GM21360 (cell line): ENCODE data around the gene TNKS1BP1.
"Not testable (repeated sequence)": the region's sequence is repeated elsewhere in the genome, so short reads cannot be mapped to it uniquely, and the experiment has no call there.

Source experiments
- ATAC-seq: cut with Tn5 transposase; IDR thresholded peaks from one replicate; pipeline ENCODE4 v1.9.1; 2021; ENCODE audit warnings: mild to moderate bottlenecking, moderate library complexity; ENCODE audit not compliant: unreplicated experiment

TNKS1BP1 gene, protein sequence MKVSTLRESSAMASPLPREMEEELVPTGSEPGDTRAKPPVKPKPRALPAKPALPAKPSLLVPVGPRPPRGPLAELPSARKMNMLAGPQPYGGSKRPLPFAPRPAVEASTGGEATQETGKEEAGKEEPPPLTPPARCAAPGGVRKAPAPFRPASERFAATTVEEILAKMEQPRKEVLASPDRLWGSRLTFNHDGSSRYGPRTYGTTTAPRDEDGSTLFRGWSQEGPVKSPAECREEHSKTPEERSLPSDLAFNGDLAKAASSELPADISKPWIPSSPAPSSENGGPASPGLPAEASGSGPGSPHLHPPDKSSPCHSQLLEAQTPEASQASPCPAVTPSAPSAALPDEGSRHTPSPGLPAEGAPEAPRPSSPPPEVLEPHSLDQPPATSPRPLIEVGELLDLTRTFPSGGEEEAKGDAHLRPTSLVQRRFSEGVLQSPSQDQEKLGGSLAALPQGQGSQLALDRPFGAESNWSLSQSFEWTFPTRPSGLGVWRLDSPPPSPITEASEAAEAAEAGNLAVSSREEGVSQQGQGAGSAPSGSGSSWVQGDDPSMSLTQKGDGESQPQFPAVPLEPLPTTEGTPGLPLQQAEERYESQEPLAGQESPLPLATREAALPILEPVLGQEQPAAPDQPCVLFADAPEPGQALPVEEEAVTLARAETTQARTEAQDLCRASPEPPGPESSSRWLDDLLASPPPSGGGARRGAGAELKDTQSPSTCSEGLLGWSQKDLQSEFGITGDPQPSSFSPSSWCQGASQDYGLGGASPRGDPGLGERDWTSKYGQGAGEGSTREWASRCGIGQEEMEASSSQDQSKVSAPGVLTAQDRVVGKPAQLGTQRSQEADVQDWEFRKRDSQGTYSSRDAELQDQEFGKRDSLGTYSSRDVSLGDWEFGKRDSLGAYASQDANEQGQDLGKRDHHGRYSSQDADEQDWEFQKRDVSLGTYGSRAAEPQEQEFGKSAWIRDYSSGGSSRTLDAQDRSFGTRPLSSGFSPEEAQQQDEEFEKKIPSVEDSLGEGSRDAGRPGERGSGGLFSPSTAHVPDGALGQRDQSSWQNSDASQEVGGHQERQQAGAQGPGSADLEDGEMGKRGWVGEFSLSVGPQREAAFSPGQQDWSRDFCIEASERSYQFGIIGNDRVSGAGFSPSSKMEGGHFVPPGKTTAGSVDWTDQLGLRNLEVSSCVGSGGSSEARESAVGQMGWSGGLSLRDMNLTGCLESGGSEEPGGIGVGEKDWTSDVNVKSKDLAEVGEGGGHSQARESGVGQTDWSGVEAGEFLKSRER (N-terminal part only)

GRCh38 chr11:57324886-57325734 is at the start of gene TNKS1BP1:
Gene TNKS1BP1, minus strand, starts transcription at chr11:57324952. Its CDS starts 3,067 bp downstream, at chr11:57321885.
- ATAC-seq = peak; percentile 83

- no peak for ATAC-seq
These were observed 48.4 kb upstream of the TNKS1BP1 start for GRCh38 chr11:57373146-57373545.

GRCh38 chr11:57370941-57371340 is 46.2 kb upstream of the TNKS1BP1 start:
- ATAC-seq = no peak

- no peak for ATAC-seq
These were observed 45.5 kb upstream of the TNKS1BP1 start for GRCh38 chr11:57370251-57370650.

GRCh38 chr11:57368845-57369232 is 44.1 kb upstream of the TNKS1BP1 start:
- no peak for ATAC-seq

DNA sequence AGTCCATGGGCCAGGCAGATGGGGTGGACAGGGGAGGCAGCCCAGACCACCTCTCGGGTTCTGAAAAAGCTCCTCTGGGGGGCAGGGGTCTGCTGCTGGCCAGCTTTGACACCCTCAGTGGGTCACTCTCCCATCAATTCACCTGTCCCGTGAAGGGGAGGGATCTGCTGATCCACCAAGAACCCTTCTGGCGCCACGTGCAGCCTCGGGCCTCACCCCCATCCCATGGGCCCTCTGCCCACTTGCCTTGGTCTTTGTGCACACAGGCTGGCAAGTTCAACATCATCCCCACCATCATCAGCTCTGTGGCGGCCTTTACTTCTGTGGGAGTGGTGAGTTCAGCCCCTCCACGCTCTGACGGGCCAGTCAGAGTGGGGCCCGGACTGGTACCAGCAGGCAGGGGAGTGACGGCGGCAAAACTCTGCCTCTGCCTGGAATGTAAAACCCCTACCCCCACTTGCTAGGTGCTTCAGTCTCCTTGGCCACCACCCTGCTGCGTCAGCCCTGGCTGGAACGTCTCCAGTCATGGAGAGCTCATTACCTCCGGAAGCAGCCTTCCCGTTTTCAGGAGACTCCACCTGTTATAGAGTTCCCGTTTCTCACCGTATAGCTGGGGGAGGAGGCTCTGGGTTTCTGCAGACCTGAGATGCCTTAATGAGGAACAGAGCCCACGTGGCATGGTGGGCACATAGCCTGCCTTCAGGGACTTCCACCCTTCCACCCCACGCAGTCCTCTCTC is 43.5 kb upstream of the TNKS1BP1 start:
- ATAC-seq = no peak

DNA sequence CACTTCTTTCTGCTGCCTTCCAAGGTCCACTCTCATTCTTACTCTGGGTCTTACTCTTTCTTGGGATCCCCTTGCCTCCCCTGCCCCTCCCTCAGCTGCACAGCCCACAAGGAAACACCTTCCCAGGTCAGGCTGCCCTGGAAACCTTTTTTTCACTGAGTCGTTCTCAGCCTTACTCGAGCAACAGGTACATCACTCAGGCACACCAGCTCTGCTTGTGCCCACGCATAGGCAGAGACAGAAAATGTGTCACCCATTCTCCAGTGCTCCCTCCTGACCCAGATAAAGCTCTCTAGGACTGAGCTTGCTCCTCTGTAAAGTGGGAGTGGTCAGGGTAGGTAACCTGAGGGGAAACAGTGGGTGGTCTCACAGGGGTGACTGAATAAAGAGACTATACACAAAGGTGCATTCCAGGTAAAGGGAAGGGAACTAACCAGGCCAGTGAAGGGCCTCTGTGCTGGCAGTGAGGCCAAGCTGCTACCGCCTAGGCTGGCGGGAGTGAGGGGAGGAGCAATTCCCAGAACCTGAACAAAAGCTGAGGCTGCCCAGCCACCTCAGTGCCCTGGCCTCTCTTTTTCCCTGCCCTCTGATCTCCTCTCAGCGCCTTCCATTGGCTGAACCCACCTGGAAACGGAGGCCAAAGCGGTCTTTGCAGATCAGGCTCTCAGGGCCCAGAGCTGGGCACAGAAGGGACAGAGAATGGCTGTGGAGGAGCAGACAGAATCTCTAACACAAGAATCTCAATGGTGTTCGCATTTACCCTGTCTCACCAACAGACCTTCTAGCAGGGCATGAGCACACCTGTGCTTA is 40.3 kb upstream of the TNKS1BP1 start:
- no peak for ATAC-seq

GRCh38 chr11:57363131-57364080 is 38.7 kb upstream of the TNKS1BP1 start:
- no peak for ATAC-seq

DNA sequence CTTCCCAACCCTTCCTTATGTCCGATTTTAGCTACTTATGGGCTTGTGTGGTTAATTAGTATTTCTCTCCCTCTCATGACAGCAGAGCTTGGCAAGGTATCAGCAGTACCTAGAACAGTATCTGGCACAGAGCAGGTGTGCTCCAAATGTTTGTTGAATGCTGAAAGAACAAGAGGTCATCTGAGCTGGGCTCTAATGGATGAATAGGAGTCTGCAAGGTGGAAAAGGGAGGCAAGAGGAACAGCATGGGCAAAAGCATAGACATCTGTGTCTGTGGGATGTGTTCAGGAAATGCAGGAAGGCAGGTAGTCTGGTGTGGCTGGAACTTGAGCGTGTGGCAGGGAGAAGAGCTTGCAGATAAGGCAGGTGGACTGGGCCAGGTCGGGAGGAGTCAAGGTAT is 37.2 kb upstream of the TNKS1BP1 start:
- ATAC-seq = no peak

- ATAC-seq = not testable (repeated sequence)
These were observed 36.7 kb upstream of the TNKS1BP1 start for GRCh38 chr11:57361420-57361819.

GRCh38 chr11:57360991-57361390 is 36.2 kb upstream of the TNKS1BP1 start:
- no peak for ATAC-seq

DNA sequence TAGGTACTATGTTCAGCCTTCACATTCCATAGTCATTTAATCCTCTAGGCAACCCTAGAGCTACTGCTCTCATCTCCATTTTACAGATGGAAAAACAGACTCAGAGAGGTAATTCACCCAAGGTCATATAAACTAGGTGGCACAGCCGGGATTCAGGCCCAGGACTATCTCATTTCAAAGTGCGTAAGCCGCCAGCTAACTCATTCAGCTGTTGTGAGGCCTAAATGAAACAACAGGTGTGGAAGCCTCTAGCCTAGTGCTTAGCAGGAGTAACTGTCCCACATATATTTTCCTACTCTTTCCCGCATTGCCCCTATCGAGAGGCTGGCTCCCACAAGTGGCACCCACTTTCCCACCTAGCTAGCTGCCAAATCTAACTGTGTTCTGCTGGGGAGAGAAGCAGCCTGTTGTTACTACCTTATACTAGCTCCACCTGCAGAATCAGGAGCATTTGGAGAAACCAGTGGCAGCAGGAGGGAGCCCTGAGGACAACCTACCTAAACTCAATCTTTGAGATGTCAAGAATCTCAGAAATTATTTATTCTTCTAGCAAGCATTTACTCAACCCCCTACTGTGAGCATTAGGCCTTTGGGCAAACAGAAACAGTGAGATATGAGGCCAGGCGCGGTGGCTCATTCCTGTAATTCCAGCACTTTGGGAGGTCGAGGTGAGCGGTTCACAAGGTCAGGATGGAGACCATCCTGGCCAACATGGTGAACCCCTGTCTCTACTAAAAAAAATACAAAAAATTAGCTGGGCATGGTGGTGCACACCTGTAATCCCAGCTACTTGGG is 35.3 kb upstream of the TNKS1BP1 start:
- ATAC-seq = no peak

- no peak for ATAC-seq
These were observed 34.6 kb upstream of the TNKS1BP1 start for GRCh38 chr11:57359396-57359795.

GRCh38 chr11:57358991-57359390 is 34.2 kb upstream of the TNKS1BP1 start:
- ATAC-seq = no peak

DNA sequence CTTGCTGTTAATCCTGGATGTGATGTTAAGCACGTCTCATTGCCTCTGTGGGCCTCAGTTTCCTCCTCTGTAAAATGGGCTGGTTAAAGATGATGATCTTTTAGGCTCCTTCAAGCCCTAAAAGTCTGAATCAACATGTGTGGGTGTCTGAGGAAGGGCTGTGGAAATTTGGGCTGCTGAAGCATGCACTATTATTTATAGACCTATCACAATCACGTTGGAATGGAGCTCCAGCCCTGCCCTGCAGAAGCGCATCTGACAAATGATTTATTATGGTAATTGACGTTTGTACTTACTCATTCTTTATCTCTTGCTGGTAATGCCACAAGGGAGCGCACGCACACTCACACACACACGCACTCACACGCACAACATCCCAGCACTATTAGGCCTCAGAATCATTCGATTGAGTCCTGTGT is 33.8 kb upstream of the TNKS1BP1 start:
- no peak for ATAC-seq

GRCh38 chr11:57357856-57358255 is 33.1 kb upstream of the TNKS1BP1 start:
- ATAC-seq = no peak

- no peak for ATAC-seq
These were observed 32.6 kb upstream of the TNKS1BP1 start for GRCh38 chr11:57357310-57357709.
